PC-3 (cell line): ENCODE data around the gene SCCPDH. TPM values are rescaled to one million over a fixed set of nuclear protein-coding genes. Genes with fewer than 3 reads are reported as not detected.

Source experiments
- ATAC-seq: fragments of 200-7000 bp; cut with Tn5 transposase; 2 replicates; pipeline ENCODE4 v1.9.1; 2020; ENCODE audit warnings: mild to moderate bottlenecking, moderate library complexity
- BruUV-seq: library from RNA; stranded (reverse); fragments of 400-500 nt; replicated peaks from 2 replicates; lab custom pipeline; 2021; lab: Mats Ljungman, UMichigan
- CTCF ChIA-PET: fragments of 300-600 bp; sonication (Branson Sonifier 250); formaldehyde crosslinking; loops from one replicate; lab custom pipeline; 2022; ENCODE audit warnings: antibody characterized with exemption; lab: Charles Lee
- POLR2A ChIA-PET: fragments of 300-600 bp; sonication (Branson Sonifier 250); formaldehyde crosslinking; loops from one replicate; lab custom pipeline; 2022; ENCODE audit warnings: antibody characterized with exemption; ENCODE audit not compliant: unreplicated experiment; lab: Charles Lee
- DNase-seq: peaks from one replicate; pipeline ENCODE4 v3.0.0-alpha.2; 2015
- H2AFZ ChIP-seq: fragments of 300-600 bp; sonication (generic); 2 replicates; pipeline ENCODE4 v1.6.0; 2016; ENCODE audit warnings: antibody characterized with exemption, low read length
- H3F3A ChIP-seq: fragments of 300-600 bp; sonication (generic); one replicate; pipeline ENCODE4 v1.6.0; 2017; ENCODE audit warnings: antibody characterized with exemption, low read length, control low read depth, mild to moderate bottlenecking; ENCODE audit not compliant: unreplicated experiment
- H3K27ac ChIP-seq: fragments of 300-600 bp; sonication (generic); 2 replicates; pipeline ENCODE4 v1.5.1; 2016; ENCODE audit warnings: mild to moderate bottlenecking, low read length
- H3K27me3 ChIP-seq: fragments of 300-600 bp; sonication (generic); 2 replicates; pipeline ENCODE4 v1.6.1; 2016; ENCODE audit warnings: low read length, mixed read lengths
- H3K36me3 ChIP-seq: fragments of 300-600 bp; sonication (generic); 2 replicates; pipeline ENCODE4 v1.6.1; 2016; ENCODE audit warnings: low read depth, mixed run types, low read length, mixed read lengths
- H3K4me1 ChIP-seq: fragments of 300-600 bp; sonication (generic); 2 replicates; pipeline ENCODE4 v1.5.1; 2016; ENCODE audit warnings: low read length; ENCODE audit not compliant: insufficient read depth
- H3K4me2 ChIP-seq: fragments of 300-600 bp; sonication (generic); 2 replicates; pipeline ENCODE4 v1.6.0; 2016; ENCODE audit warnings: low read length
- H3K4me3 ChIP-seq: fragments of 300-600 bp; sonication (generic); 2 replicates; pipeline ENCODE4 v1.5.1; 2016; ENCODE audit warnings: mild to moderate bottlenecking, low read length, mixed read lengths
- H3K79me2 ChIP-seq: fragments of 300-600 bp; sonication (generic); 2 replicates; pipeline ENCODE4 v1.6.1; 2017; ENCODE audit warnings: low read length, mixed read lengths
- H3K9ac ChIP-seq: fragments of 300-600 bp; sonication (generic); 2 replicates; pipeline ENCODE4 v1.6.0; 2016; ENCODE audit warnings: mild to moderate bottlenecking, low read length
- H3K9me2 ChIP-seq: fragments of 300-600 bp; sonication (generic); replicated peaks from 2 replicates; pipeline ENCODE4 v1.6.1; 2016; ENCODE audit warnings: mixed run types, low read length, mixed read lengths
- H3K9me3 ChIP-seq: fragments of 300-600 bp; sonication (generic); 2 replicates; pipeline ENCODE4 v1.6.1; 2016; ENCODE audit warnings: low read length, mixed read lengths
- H4K20me1 ChIP-seq: fragments of 300-600 bp; sonication (generic); 2 replicates; pipeline ENCODE4 v1.6.1; 2016; ENCODE audit warnings: low read length, mixed read lengths
- EZH2 ChIP-seq: fragments of 300-600 bp; sonication (generic); IDR thresholded peaks from one replicate; pipeline ENCODE4 v1.6.1; 2017; ENCODE audit warnings: antibody characterized with exemption, mild to moderate bottlenecking, low read length; ENCODE audit not compliant: unreplicated experiment
- EZH2phosphoT487 ChIP-seq: fragments of 300-600 bp; sonication (generic); IDR thresholded peaks from 2 replicates; pipeline ENCODE4 v1.6.1; 2018; ENCODE audit warnings: mild to moderate bottlenecking, antibody characterized with exemption, low read length, borderline replicate concordance
- intact Hi-C: fragments of 100-400 bp; cut with micrococcal nuclease; formaldehyde crosslinking; loops from 2 replicates; pipeline ENCODE4 v1.9.0; 2023
- total RNA-seq: library from RNA; depleted of rRNA; stranded (reverse); fragments of >200 nt; gene quantifications from 2 replicates; pipeline ENCODE4 v1.2.3, GENCODE V29; 2014
- TF ChIP-seq, protein P1 (sequence below): fragments of 300-600 bp; sonication (generic); conservative IDR thresholded peaks from 2 replicates; pipeline ENCODE4 v1.5.1; 2017; ENCODE audit warnings: antibody characterized with exemption, low read depth, mild to moderate bottlenecking, low read length

SCCPDH gene
- total RNA-seq, 1 experiment from 2014 or later: 50.8 TPM

- Histone ChIP-seq H3K79me2 (no peaks in the 10 kb centered on the region), H3K9me2 (no peaks in the 10 kb centered on the region), H3F3A (no peaks in the 10 kb centered on the region), H3K36me3 (no peaks in the 10 kb centered on the region), H3K4me1 (no peaks in the 10 kb centered on the region), H3K27me3 (no peaks in the 10 kb centered on the region), H4K20me1 (no peaks in the 10 kb centered on the region), H3K27ac (no peak overlapping the region), H2AFZ (no peak overlapping the region), H3K9ac (no peak overlapping the region), H3K4me2 (no peak overlapping the region), H3K4me3 (no peak overlapping the region), H3K9me3 (no peaks in the 10 kb centered on the region)
- DNase-seq (no peak), ATAC-seq (no peak)
- no TSS peak for BruUV-seq
- intact Hi-C loops: no loop called here
- POLR2A ChIA-PET: no interaction called here
- TF ChIP-seq EZH2: no peak
- TF ChIP-seq EZH2phosphoT487: no peak
- TF ChIP-seq, protein P1, sequence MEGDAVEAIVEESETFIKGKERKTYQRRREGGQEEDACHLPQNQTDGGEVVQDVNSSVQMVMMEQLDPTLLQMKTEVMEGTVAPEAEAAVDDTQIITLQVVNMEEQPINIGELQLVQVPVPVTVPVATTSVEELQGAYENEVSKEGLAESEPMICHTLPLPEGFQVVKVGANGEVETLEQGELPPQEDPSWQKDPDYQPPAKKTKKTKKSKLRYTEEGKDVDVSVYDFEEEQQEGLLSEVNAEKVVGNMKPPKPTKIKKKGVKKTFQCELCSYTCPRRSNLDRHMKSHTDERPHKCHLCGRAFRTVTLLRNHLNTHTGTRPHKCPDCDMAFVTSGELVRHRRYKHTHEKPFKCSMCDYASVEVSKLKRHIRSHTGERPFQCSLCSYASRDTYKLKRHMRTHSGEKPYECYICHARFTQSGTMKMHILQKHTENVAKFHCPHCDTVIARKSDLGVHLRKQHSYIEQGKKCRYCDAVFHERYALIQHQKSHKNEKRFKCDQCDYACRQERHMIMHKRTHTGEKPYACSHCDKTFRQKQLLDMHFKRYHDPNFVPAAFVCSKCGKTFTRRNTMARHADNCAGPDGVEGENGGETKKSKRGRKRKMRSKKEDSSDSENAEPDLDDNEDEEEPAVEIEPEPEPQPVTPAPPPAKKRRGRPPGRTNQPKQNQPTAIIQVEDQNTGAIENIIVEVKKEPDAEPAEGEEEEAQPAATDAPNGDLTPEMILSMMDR: no peak
- CTCF ChIA-PET: no interaction called here
Observed at GRCh38 chr1:246680696-246681130, 43.5 kb upstream of the SCCPDH start.

DNA sequence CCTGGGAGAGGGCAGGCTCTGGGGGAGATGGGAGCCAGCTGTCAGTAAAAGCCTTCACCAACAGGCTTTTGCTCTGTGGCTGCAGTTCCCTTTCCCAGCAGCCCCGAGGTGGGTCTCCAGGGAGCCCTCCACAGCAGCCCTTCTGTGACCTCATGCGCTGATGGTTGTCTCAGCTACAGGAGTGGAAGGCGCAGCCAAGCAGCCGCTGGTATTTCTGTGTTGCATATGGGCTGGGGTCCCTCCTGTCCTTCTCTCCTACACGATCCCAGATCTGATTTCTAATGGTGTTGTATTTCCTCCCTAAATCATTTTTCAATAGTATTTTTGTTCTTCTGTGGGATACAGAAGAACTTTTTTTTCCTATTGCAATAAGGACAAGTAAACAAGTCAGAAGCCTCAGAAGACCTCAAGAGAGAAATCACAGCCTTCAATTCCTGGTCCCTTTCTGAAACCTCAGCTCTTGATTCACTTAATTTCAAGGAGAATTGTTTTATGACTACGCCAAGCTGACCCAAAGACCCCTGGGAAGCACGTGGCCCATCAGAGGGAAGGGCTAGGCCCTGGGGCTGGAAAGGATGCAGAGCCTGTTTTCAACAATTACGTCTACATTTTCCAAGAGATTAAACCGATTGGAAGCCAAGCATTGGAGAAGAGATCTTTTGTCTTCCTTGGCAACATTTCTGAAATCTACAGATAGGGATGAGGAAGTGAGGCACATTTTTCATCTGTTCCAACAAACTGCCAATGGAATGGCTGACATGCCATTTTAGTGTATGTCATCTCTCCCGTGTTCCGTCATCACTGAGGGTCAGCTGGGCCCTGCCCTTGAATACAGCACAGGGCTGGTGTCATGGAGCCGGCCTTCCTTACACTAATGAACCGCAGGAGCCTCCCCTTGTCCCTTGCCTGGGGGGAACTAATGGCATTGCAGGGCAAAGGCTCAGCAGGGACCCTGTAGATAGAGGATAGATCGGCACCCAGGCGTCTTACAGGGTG, 42.0 kb upstream of the SCCPDH start:
- ATAC-seq: no peak
- intact Hi-C loops: no loop called here

More for the DNA sequence above, 42.0 kb upstream of the SCCPDH start:
- H3K9me2 ChIP-seq: no peaks in the 10 kb centered on the region
- H3F3A ChIP-seq: no peaks in the 10 kb centered on the region
- H3K9me3 ChIP-seq: no peaks in the 10 kb centered on the region
- no peak overlapping the region for H3K4me3 ChIP-seq
- no peaks in the 10 kb centered on the region for H4K20me1 ChIP-seq
- TF ChIP-seq EZH2phosphoT487 (no peak), EZH2 (no peak)
- TF ChIP-seq, protein P1: no peak
- H3K4me1 ChIP-seq: no peaks in the 10 kb centered on the region
- H3K27me3 ChIP-seq: no peaks in the 10 kb centered on the region
- DNase-seq: no peak
- no peak overlapping the region for H3K4me2 ChIP-seq
- ChIA-PET POLR2A (no interaction called here), CTCF (no interaction called here)
- H3K79me2 ChIP-seq: no peaks in the 10 kb centered on the region
- H3K27ac ChIP-seq: no peak overlapping the region
- H3K36me3 ChIP-seq: no peaks in the 10 kb centered on the region
- BruUV-seq: no TSS peak
- H3K9ac ChIP-seq: no peak overlapping the region
- no peak overlapping the region for H2AFZ ChIP-seq
